ENCODE measurements around the gene HARS2. TPM values are rescaled to one million over a fixed set of nuclear protein-coding genes. Genes with fewer than 3 reads are reported as not detected.
A peak's percentile ranks its signal among the peaks of the same experiment; 100 is the strongest.
"Not testable (repeated sequence)": the region's sequence is repeated elsewhere in the genome, so short reads cannot be mapped to it uniquely, and the experiment has no call there.

The HARS2 gene
- 10.7 TPM for total RNA-seq

GRCh38 chr5:140690941-140691924 is at the start of gene HARS2, which contains the start of gene HARS1:
TSS of gene HARS2 (plus strand) at chr5:140691455. CDS start at chr5:140691649, 194 bp downstream.
TSS of gene HARS1 (minus strand) at chr5:140691370. CDS start at chr5:140691304, 66 bp downstream.
- H3K9me3 ChIP-seq, result no peaks in the 10 kb centered on the region
- peak in 1 of 3 experiments; percentile 12 for TF ChIP-seq CTCF (IDR thresholded peaks at IDR 0.05)
- peak; percentile 58 to 94 for DNase-seq (ENCODE audit: low spot score in 2 of 2)
- intact Hi-C loops (cut with DNase I), result loop anchor here (5.0 kb wide), 2 partner anchors 44 to 289 kb away; partner anchors contain the start of genes ANKHD1, IK and NDUFA2
- peaks cover 4 to 25% of the 10 kb centered on the region in 2 donors for H3K4me1 ChIP-seq
- peak within 1 kb of the TSS; percentile 76 to 81 for H3K27ac ChIP-seq
- peaks cover 31 to 55% of the 10 kb centered on the region in 2 donors for H3K36me3 ChIP-seq
- peak within 1 kb of the TSS; percentile 60 to 86 for H3K4me3 ChIP-seq
- H3K27me3 ChIP-seq, result no peaks in the 10 kb centered on the region

GRCh38 chr5:140641716-140642115 is 49.5 kb upstream of the HARS2 start:
- TF ChIP-seq CTCF (IDR thresholded peaks at IDR 0.05), result no peak

GRCh38 chr5:140642718-140643117 is 48.5 kb upstream of the HARS2 start:
- no peaks in the 10 kb centered on the region for H3K27me3 ChIP-seq
- peaks cover 9 to 16% of the 10 kb centered on the region in 2 donors for H3K4me1 ChIP-seq
- DNase-seq (ENCODE audit: low spot score in 2 of 2), result no peak
- peaks cover 5 to 31% of the 10 kb centered on the region in 2 donors for H3K36me3 ChIP-seq
- H3K9me3 ChIP-seq, result no peaks in the 10 kb centered on the region
- TF ChIP-seq CTCF (IDR thresholded peaks at IDR 0.05), result no peak
- H3K27ac ChIP-seq, result no peak overlapping the region
- H3K4me3 ChIP-seq, result no peak overlapping the region
- intact Hi-C loops (cut with DNase I), result loop anchor here (10.0 kb wide), 1 partner anchor 398 kb away; no protein-coding TSS in a partner anchor

More at GRCh38 chr5:140641716-140642115, 49.5 kb upstream of the HARS2 start:
- Histone ChIP-seq H3K4me3 (no peak overlapping the region), H3K27ac (no peak overlapping the region), H3K9me3 (no peaks in the 10 kb centered on the region), H3K27me3 (no peaks in the 10 kb centered on the region), H3K36me3 (peaks cover 5 to 31% of the 10 kb centered on the region in 2 donors), H3K4me1 (peaks cover 9 to 16% of the 10 kb centered on the region in 2 donors)
- no peak for DNase-seq (ENCODE audit: low spot score in 2 of 2)
- intact Hi-C loops (cut with DNase I), result loop anchor here (10.0 kb wide), 1 partner anchor 397 kb away; no protein-coding TSS in a partner anchor

GRCh38 chr5:140647042-140647419 is 44.2 kb upstream of the HARS2 start:
- Histone ChIP-seq H3K4me3 (peak overlapping the region; percentile 88 to 90), H3K36me3 (peaks cover 30 to 59% of the 10 kb centered on the region in 2 donors), H3K9me3 (no peaks in the 10 kb centered on the region), H3K27me3 (no peaks in the 10 kb centered on the region), H3K4me1 (peaks cover 12 to 14% of the 10 kb centered on the region in 2 donors), H3K27ac (peak overlapping the region; percentile 79 to 83)
- no peak for TF ChIP-seq CTCF (IDR thresholded peaks at IDR 0.05)
- intact Hi-C loops (cut with DNase I), result loop anchor here (1.0 to 10.0 kb wide), 5 partner anchors 8 to 402 kb away; partner anchors contain the start of genes ANKHD1, HARS1, HARS2 and TMCO6
- peak in 1 of 2 donors; percentile 61 for DNase-seq (ENCODE audit: low spot score in 2 of 2)

GRCh38 chr5:140658870-140659269 is 32.4 kb upstream of the HARS2 start:
- no peak overlapping the region for H3K27ac ChIP-seq
- no peaks in the 10 kb centered on the region for H3K9me3 ChIP-seq
- DNase-seq (ENCODE audit: low spot score in 2 of 2), result no peak
- TF ChIP-seq CTCF (IDR thresholded peaks at IDR 0.05), result no peak
- peaks cover 85 to 88% of the 10 kb centered on the region in 2 donors for H3K36me3 ChIP-seq
- H3K27me3 ChIP-seq, result no peaks in the 10 kb centered on the region
- no peaks in the 10 kb centered on the region for H3K4me1 ChIP-seq
- H3K4me3 ChIP-seq, result no peak overlapping the region
- intact Hi-C loops (cut with DNase I), result no loop called here

- not testable (repeated sequence) for H3K4me3 ChIP-seq, H3K27ac ChIP-seq, H3K9me3 ChIP-seq, H3K4me1 ChIP-seq, H3K27me3 ChIP-seq
- H3K36me3 ChIP-seq, result peaks cover 70 to 73% of the 10 kb centered on the region in 2 donors
- intact Hi-C loops (cut with DNase I), result loop anchor here (5.0 kb wide), 1 partner anchor 42 kb away; the partner anchor contains the start of gene ZMAT2
- DNase-seq (ENCODE audit: low spot score in 2 of 2), result peak in 1 of 2 donors; percentile 27
These were observed 30.9 kb upstream of the HARS2 start for GRCh38 chr5:140660371-140660770.

All from ascending aorta (tissue), 2 donors.